Body of pancreas (tissue), 4 donors: ENCODE data around the gene CSGALNACT2. TPM values are rescaled to one million over a fixed set of nuclear protein-coding genes. Genes with fewer than 3 reads are reported as not detected.
A peak's percentile ranks its signal among the peaks of the same experiment; 100 is the strongest.

ENCODE experiments used
- ATAC-seq: fragments of 150-250 bp; one replicate; pipeline ENCODE4 v1.9.1; 2016
- DNase-seq, 4 donors: peaks; one replicate each; pipeline ENCODE4 v3.0.0-alpha.2; 2019
- H3K27ac ChIP-seq, 4 donors: fragments of 200-600 bp; sonication (generic); 1 replicate in 3 of 4; 2 replicates in 1 of 4; pipeline versions ENCODE4 v1.5.1 to v1.6.1; 2016 to 2019; ENCODE audit warnings: mild to moderate bottlenecking in 1 of 4, mixed read lengths in 1 of 4, moderate library complexity in 1 of 4
- H3K27me3 ChIP-seq, 2 donors: fragments of 200-600 bp; sonication (generic); one replicate each; pipeline ENCODE4 v1.6.0; 2016; ENCODE audit warnings: mild to moderate bottlenecking in 1 of 2
- H3K36me3 ChIP-seq, 2 donors: fragments of 200-600 bp; sonication (generic); replicated peaks in 1 of 2; 2 replicates each; pipeline ENCODE4 v1.5.1; 2016; ENCODE audit warnings: low read depth in 2 of 2; ENCODE audit not compliant: insufficient read depth in 1 of 2
- H3K4me1 ChIP-seq: fragments of 200-600 bp; sonication (generic); one replicate; pipeline ENCODE4 v1.6.0; 2016
- H3K4me3 ChIP-seq, 2 donors: fragments of 200-600 bp; sonication (generic); 1 replicate in 1 of 2; 2 replicates in 1 of 2; pipeline ENCODE4 v1.5.1; 2016 to 2019
- H3K9me3 ChIP-seq, 3 donors: fragments of 200-600 bp; sonication (generic); 1 replicate in 2 of 3; 2 replicates in 1 of 3; pipeline ENCODE4 v1.5.1; 2016
- POLR2A ChIP-seq, 3 donors: fragments of 450-650 bp; IDR thresholded peaks; one replicate each; pipeline ENCODE4 v1.6.1; 2016; ENCODE audit warnings: antibody characterized with exemption in 3 of 3, mild to moderate bottlenecking in 2 of 3
- WGBS, 2 donors: methylation state at CpG; one replicate each; pipeline ENCODE4 v1.1.5; 2017; 5-methylcytosine and 5-hydroxymethylcytosine counted together
- intact Hi-C: fragments of 100-400 bp; cut with DNase I; formaldehyde crosslinking; loops from one replicate; pipeline ENCODE4 v1.15.1; 2023
- total RNA-seq, 2 donors: library from RNA; depleted of rRNA; stranded (reverse); fragments of >200 nt; gene quantifications; one replicate each; pipeline ENCODE4 v1.1.0, GENCODE V29; 2016
- TF ChIP-seq, protein P1 (sequence below), 7 experiments: fragments of 450-650 bp in 4 of 7; fragments of 200-600 bp in 3 of 7; sonication (generic) in 3 of 7; IDR thresholded peaks; one replicate each; pipeline ENCODE4 v1.5.1; 2016 to 2019; ENCODE audit warnings: antibody characterized with exemption in 7 of 7

Gene CSGALNACT2
- total RNA-seq, 2 donors from 2014 or later: 6.9 to 9.6 TPM

- intact Hi-C loops: no loop called here
- H3K36me3 ChIP-seq: no peaks in the 10 kb centered on the region
- peak overlapping the region in 1 of 4 donors; percentile 59 for H3K27ac ChIP-seq
- no peaks in the 10 kb centered on the region for H3K27me3 ChIP-seq
- no peaks in the 10 kb centered on the region for H3K4me1 ChIP-seq
- no peak overlapping the region for H3K4me3 ChIP-seq
- no peaks in the 10 kb centered on the region for H3K9me3 ChIP-seq
- DNase-seq (peak in 1 of 4 donors; percentile 64), ATAC-seq (peak; percentile 47)
- TF ChIP-seq, protein P1, sequence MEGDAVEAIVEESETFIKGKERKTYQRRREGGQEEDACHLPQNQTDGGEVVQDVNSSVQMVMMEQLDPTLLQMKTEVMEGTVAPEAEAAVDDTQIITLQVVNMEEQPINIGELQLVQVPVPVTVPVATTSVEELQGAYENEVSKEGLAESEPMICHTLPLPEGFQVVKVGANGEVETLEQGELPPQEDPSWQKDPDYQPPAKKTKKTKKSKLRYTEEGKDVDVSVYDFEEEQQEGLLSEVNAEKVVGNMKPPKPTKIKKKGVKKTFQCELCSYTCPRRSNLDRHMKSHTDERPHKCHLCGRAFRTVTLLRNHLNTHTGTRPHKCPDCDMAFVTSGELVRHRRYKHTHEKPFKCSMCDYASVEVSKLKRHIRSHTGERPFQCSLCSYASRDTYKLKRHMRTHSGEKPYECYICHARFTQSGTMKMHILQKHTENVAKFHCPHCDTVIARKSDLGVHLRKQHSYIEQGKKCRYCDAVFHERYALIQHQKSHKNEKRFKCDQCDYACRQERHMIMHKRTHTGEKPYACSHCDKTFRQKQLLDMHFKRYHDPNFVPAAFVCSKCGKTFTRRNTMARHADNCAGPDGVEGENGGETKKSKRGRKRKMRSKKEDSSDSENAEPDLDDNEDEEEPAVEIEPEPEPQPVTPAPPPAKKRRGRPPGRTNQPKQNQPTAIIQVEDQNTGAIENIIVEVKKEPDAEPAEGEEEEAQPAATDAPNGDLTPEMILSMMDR (IDR thresholded peaks at IDR 0.05): no peak
- no peak for TF ChIP-seq POLR2A (IDR thresholded peaks at IDR 0.05)
- 73 to 84% methylated on average over 6 of the region's 6 CpGs for WGBS, 2 donors
These were observed 9.1 kb upstream of the CSGALNACT2 start for GRCh38 chr10:43128958-43129706.

DNA sequence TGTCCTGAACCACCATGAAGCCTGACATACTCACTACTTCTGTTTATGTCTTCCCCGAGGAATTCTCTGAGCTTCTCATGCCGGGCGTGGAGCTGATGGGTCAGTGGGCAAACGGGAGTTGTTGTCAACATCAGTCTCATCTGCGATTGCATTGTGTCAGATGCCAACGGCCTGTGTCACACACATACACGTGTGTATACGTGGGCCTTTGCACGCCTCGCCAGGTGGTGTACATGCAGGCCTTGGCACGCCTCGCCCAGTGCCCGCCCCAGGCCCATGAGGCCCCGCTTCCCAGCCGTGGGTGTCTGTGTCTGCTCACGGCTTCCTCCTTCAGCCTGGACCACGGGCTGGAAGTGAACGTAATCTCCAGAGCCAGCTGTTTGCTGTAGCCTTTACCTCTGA is 7.5 kb upstream of the CSGALNACT2 start:
- no peaks in the 10 kb centered on the region for H3K4me1 ChIP-seq
- WGBS, 2 donors: 76 to 77% methylated on average over 10 to 18 of the region's 18 CpGs
- no peak for ATAC-seq
- H3K27me3 ChIP-seq: no peaks in the 10 kb centered on the region
- no peaks in the 10 kb centered on the region for H3K36me3 ChIP-seq
- intact Hi-C loops: no loop called here
- TF ChIP-seq, protein P1 (IDR thresholded peaks at IDR 0.05): no peak
- no peak for TF ChIP-seq POLR2A (IDR thresholded peaks at IDR 0.05)
- no peaks in the 10 kb centered on the region for H3K9me3 ChIP-seq
- no peak overlapping the region for H3K4me3 ChIP-seq
- no peak overlapping the region for H3K27ac ChIP-seq
- DNase-seq: no peak

DNA sequence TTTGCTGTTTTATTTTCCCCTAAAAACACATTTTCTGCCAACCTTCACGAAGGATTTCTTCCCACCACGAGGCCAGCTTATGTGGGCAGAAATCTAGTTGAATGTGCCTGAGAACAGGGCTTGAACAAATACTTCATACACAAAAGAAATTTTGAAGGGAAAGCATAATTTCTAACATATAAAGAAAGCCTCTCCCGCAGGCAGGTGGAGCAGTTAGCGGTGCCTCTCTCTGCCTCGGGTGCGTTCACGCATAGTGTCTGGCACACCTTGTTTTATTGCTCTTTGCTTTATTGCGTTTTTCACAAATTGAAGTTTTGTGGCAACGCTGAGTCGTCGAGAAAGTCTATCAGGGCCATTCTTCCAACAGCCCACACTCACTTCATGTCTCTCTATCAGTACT is 7.0 kb upstream of the CSGALNACT2 start:
- H3K36me3 ChIP-seq: no peaks in the 10 kb centered on the region
- H3K27me3 ChIP-seq: no peaks in the 10 kb centered on the region
- no peak overlapping the region for H3K4me3 ChIP-seq
- 80 to 85% methylated on average over 11 of the region's 11 CpGs for WGBS, 2 donors
- no peak overlapping the region for H3K27ac ChIP-seq
- no peaks in the 10 kb centered on the region for H3K9me3 ChIP-seq
- DNase-seq: no peak
- intact Hi-C loops: no loop called here
- TF ChIP-seq, protein P1 (IDR thresholded peaks at IDR 0.05): no peak
- no peak for TF ChIP-seq POLR2A (IDR thresholded peaks at IDR 0.05)
- H3K4me1 ChIP-seq: no peaks in the 10 kb centered on the region
- ATAC-seq: no peak

- no peak for TF ChIP-seq POLR2A (IDR thresholded peaks at IDR 0.05)
- TF ChIP-seq, protein P1 (IDR thresholded peaks at IDR 0.05): no peak
- 78 to 86% methylated on average over 5 to 6 of the region's 6 CpGs for WGBS, 2 donors
- Histone ChIP-seq H3K36me3 (no peaks in the 10 kb centered on the region), H3K4me3 (no peak overlapping the region), H3K4me1 (peaks cover 1% of the 10 kb centered on the region), H3K27ac (no peak overlapping the region), H3K27me3 (no peaks in the 10 kb centered on the region), H3K9me3 (no peaks in the 10 kb centered on the region)
- DNase-seq (no peak), ATAC-seq (no peak)
- intact Hi-C loops: no loop called here
These were observed 6.3 kb upstream of the CSGALNACT2 start for GRCh38 chr10:43131906-43132305.
